HUES6 (cell line): ENCODE results near the gene ZFP36.
"Not testable (repeated sequence)": the region's sequence is repeated elsewhere in the genome, so short reads cannot be mapped to it uniquely, and the experiment has no call there.

Experiments used
- H3K27ac ChIP-seq: 2 replicates; pipeline ENCODE4 v1.7.0; 2013; ENCODE audit warnings: low read depth, mild to moderate bottlenecking, low read length, inconsistent platforms
- H3K27me3 ChIP-seq: 2 replicates; pipeline ENCODE4 v1.6.1; 2013; ENCODE audit warnings: low read length; ENCODE audit not compliant: control insufficient read depth, insufficient read depth
- H3K36me3 ChIP-seq: 2 replicates; pipeline ENCODE4 v1.6.1; 2013; ENCODE audit warnings: low read length; ENCODE audit not compliant: control insufficient read depth, insufficient read depth
- H3K4me1 ChIP-seq: 2 replicates; pipeline ENCODE4 v1.6.1; 2013; ENCODE audit warnings: low read length; ENCODE audit not compliant: control insufficient read depth, insufficient read depth
- H3K4me3 ChIP-seq: 2 replicates; pipeline ENCODE4 v1.5.1; 2013; ENCODE audit warnings: low read depth, low read length
- H3K9ac ChIP-seq: one replicate; pipeline ENCODE4 v1.6.1; 2013; ENCODE audit warnings: mild to moderate bottlenecking, low read length
- H3K9me3 ChIP-seq: 2 replicates; pipeline ENCODE4 v1.6.1; 2013; ENCODE audit warnings: low read depth, low read length; ENCODE audit not compliant: control insufficient read depth, insufficient read depth

The ZFP36 gene

GRCh38 chr19:39375929-39376328 is 30.7 kb upstream of the ZFP36 start:
- H3K36me3 ChIP-seq = peaks cover 88% of the 10 kb centered on the region
- no peak overlapping the region for H3K9ac ChIP-seq
- no peak overlapping the region for H3K4me3 ChIP-seq
- H3K27me3 ChIP-seq = no peaks in the 10 kb centered on the region
- no peaks in the 10 kb centered on the region for H3K9me3 ChIP-seq
- no peak overlapping the region for H3K27ac ChIP-seq
- no peaks in the 10 kb centered on the region for H3K4me1 ChIP-seq

- peaks cover 89% of the 10 kb centered on the region for H3K36me3 ChIP-seq
- no peak overlapping the region for H3K27ac ChIP-seq
- H3K9me3 ChIP-seq = no peaks in the 10 kb centered on the region
- H3K9ac ChIP-seq = no peak overlapping the region
- H3K27me3 ChIP-seq = no peaks in the 10 kb centered on the region
- no peaks in the 10 kb centered on the region for H3K4me1 ChIP-seq
- H3K4me3 ChIP-seq = no peak overlapping the region
Measured at GRCh38 chr19:39377373-39378362, 29.0 kb upstream of the ZFP36 start.

DNA sequence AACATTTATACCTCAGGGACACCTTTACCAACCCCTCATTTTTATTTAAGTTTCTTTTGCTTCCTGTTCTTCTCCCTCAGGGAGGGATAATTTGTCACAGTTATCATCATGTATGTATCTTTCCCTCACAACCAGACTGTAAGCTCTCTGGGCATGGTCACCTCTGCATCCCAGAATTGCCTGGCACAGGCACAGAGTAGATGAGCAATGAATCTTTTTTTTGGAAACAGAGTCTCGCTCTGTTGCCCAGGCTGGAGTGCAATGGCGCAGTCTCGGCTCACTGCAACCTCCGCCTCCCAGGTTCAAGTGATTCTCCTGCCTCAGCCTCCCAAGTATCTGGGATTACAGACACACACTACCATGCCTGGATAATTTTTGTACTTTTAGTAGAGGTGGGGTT is 27.3 kb upstream of the ZFP36 start:
- not testable (repeated sequence) for H3K9me3 ChIP-seq, H3K27me3 ChIP-seq, H3K4me1 ChIP-seq, H3K4me3 ChIP-seq, H3K27ac ChIP-seq, H3K9ac ChIP-seq
- H3K36me3 ChIP-seq = peaks cover 94% of the 10 kb centered on the region

DNA sequence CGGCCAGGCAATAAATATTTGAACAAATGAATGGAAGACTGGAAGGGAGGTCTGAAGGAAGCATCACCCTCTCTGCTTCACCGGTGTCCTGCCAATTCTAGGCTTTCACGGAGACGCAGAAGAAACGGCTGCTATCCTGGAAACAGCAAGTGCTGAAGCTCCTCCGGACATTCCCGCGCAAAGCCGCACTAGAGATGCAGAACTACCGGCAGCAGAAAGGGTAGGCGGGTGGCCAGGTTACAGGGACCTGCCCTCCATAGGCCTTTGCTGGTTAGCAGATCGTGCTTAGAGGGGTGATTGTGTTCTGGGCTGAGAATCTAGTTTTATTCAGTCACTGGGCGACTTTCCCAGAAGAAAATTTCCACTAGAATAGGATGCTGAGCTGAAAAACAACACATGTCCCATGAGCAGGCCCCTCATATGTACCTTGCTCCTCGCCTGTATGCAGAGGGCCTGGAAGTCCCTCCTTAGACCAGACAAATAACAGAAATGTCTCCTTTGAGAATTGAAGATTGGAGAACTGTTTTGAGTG is 26.7 kb upstream of the ZFP36 start:
- no peaks in the 10 kb centered on the region for H3K9me3 ChIP-seq
- peaks cover 96% of the 10 kb centered on the region for H3K36me3 ChIP-seq
- no peaks in the 10 kb centered on the region for H3K4me1 ChIP-seq
- no peak overlapping the region for H3K27ac ChIP-seq
- no peaks in the 10 kb centered on the region for H3K27me3 ChIP-seq
- no peak overlapping the region for H3K9ac ChIP-seq
- no peak overlapping the region for H3K4me3 ChIP-seq

DNA sequence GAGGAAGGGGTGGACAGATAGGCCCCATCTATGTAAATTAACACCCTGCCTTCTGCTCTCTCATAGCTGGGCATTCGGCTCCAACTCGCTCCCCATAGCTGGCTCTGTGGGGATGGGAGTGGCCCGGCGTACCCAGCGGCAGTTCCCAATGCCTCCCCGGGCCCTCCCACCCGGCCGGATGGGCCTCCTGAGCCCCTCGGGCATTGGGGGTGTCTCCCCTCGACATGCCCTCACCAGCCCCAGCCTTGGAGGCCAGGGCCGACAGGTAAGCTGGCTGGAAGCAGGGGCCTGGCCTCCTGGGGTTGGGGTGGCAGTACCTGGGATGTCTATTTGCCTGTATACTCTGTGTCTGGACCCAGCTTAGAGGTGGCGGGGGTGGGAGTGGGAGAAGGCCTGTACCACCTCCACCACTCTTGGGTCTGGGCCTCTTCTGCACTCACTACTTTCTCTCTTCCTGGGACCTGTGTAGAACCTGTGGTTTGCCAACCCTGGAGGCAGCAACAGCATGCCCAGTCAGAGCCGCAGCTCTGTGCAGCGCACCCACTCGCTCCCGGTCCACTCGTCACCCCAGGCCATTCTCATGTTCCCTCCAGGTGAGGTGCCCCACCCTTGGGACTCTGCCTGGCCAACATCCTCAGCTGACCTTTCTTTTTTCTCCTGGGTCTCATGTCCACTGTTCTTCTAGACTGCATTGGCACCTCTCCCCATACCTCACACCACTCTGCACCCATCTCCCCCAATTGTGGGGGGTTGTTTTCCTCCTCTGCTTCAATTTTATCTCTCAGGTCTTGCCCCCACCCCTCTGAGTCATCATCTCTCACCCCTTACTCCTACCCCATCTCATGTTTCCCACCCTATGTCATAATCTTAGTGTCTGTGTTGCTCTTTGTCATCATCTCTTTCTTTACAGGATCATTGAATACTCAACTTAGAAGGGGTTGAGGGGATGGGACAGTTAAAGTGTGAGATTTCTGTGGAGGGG is 25.8 kb upstream of the ZFP36 start:
- H3K27me3 ChIP-seq = no peaks in the 10 kb centered on the region
- no peak overlapping the region for H3K27ac ChIP-seq
- H3K9me3 ChIP-seq = no peaks in the 10 kb centered on the region
- no peak overlapping the region for H3K4me3 ChIP-seq
- no peak overlapping the region for H3K9ac ChIP-seq
- H3K36me3 ChIP-seq = peaks cover 96% of the 10 kb centered on the region
- no peaks in the 10 kb centered on the region for H3K4me1 ChIP-seq

- no peaks in the 10 kb centered on the region for H3K9me3 ChIP-seq
- peaks cover 96% of the 10 kb centered on the region for H3K36me3 ChIP-seq
- no peak overlapping the region for H3K4me3 ChIP-seq
- no peaks in the 10 kb centered on the region for H3K4me1 ChIP-seq
- H3K27me3 ChIP-seq = no peaks in the 10 kb centered on the region
- no peak overlapping the region for H3K27ac ChIP-seq
- H3K9ac ChIP-seq = no peak overlapping the region
Measured at GRCh38 chr19:39381910-39382611, 24.6 kb upstream of the ZFP36 start.

DNA sequence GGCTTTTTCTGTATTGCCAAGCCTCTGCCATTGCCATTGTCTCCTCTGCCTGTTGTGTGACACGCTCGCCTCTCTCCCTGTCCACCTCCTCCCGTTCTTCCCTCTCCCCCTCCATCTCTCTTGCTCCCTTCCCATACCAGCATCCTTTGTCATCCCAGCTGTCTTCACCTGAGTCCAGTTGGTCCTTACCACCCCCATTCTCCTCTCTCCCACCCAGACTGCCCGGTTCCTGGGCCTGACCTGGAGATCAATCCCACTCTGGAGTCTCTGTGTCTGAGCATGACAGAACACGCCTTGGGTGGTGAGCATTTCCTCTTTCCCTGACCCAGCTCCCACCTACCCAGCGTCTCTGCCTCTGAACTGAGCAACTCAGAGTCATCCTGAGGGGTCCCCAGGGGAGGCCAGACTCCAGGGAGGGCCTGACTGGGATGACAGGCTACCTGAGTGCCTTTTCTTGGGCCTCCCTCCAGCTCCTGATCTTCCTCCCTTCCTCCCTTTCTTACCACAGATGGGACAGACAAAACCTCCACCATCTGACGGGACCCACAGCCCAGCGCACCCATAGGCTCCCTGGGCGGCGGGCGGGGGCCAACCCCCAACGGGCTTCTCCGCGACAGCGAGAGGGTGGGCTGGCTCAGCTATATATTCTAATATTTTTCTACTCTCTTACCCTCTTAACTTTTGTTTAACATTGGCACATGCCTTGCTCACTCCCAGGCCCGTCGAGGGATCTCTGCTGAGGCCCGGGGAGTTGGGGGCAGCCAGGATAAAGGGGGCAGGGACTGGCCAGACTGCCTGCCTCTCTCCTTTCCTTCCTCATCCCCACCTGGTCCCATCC is 23.4 kb upstream of the ZFP36 start:
- H3K9ac ChIP-seq = no peak overlapping the region
- no peaks in the 10 kb centered on the region for H3K27me3 ChIP-seq
- no peaks in the 10 kb centered on the region for H3K4me1 ChIP-seq
- no peaks in the 10 kb centered on the region for H3K9me3 ChIP-seq
- H3K27ac ChIP-seq = no peak overlapping the region
- peaks cover 94% of the 10 kb centered on the region for H3K36me3 ChIP-seq
- no peak overlapping the region for H3K4me3 ChIP-seq

- Histone ChIP-seq H3K4me3 (no peak overlapping the region), H3K27me3 (no peaks in the 10 kb centered on the region), H3K4me1 (peaks cover 3% of the 10 kb centered on the region; the same call in 1 of the 2 replicates), H3K36me3 (peaks cover 92% of the 10 kb centered on the region), H3K27ac (no peak overlapping the region), H3K9me3 (no peaks in the 10 kb centered on the region), H3K9ac (no peak overlapping the region)
Measured at GRCh38 chr19:39384839-39385568, 21.6 kb upstream of the ZFP36 start.

DNA sequence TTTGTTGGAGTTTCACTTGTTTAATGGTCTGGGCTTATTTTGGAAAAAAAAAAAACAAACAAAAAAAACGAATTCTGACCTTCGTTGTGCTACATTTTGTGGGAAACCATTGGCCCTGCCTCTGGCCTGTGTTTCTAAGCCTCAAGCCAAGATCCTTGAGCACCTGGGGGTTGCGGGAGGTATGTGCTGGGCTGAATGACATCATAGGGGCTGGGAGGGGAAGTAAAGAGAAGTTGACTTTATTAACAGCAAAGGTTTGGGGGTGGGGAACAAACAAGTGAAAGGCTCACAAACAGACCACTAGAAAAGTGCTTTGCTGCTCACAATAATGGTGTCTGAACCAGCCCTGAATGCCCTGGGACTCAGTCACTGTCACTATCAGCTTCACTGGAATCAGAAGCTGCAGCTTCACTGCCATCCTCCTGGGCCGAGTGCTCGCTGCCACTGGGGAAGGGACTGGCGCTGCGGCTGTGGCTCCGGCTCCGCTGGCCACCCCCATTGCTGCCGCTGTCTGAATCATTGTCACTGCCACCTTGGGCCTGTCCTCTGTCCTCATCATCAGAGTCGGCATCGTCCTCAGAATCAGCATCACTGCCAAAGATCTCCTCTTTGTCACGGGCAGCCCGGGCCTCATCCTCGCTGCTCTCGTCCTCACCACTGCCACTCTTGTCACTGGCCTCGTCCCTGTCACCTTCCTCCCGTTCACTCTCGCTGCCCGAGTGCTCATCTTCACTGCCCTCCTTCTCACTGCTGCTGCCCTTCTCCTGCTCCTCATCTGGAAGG is 20.8 kb upstream of the ZFP36 start:
- Histone ChIP-seq H3K9me3 (no peaks in the 10 kb centered on the region), H3K27ac (no peak overlapping the region), H3K36me3 (peaks cover 84% of the 10 kb centered on the region), H3K4me1 (peaks cover 5% of the 10 kb centered on the region; the same call in 1 of the 2 replicates), H3K4me3 (no peak overlapping the region), H3K9ac (no peak overlapping the region), H3K27me3 (no peaks in the 10 kb centered on the region)
